ENCODE data around the gene BRD3.
"Not testable (repeated sequence)": the region's sequence is repeated elsewhere in the genome, so short reads cannot be mapped to it uniquely, and the experiment has no call there.

Gene BRD3

GRCh38 chr9:134067904-134068743 is at the start of gene BRD3:
Gene BRD3, minus strand, starts transcription at chr9:134068026. Its CDS starts 14,549 bp downstream, at chr9:134053477.
- peak; percentile 92 for DNase-seq

- DNase-seq: no peak
These were observed 44.7 kb upstream of the BRD3 start for GRCh38 chr9:134112561-134112960.

GRCh38 chr9:134111064-134111463 is 43.2 kb upstream of the BRD3 start:
- DNase-seq: no peak

DNA sequence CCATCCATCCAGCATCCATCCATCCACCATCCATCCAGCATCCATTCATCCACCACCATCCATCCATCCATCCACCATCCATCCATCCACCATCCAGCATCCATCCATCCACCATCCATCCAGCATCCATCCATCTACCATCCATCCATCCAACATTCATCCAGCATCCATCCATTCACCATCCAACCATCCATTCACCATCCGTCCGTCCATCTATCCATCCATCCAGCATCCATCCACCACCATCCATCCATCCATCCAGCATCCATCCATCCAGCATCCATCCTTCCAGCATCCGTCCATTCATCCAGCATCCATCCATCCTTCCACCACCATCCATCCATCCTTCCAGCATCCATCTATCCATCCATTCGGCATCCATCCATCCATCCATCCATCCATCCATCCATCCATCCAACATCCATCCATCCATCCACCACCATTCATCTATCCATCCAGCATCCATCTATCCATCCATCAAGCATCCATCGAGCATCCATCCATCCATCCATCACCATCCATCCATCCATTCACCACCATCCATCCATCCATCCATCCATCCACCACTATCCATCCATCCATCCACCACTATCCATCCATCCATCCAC is 35.7 kb upstream of the BRD3 start:
- no peak for DNase-seq

- DNase-seq: no peak
These were observed 33.9 kb upstream of the BRD3 start for GRCh38 chr9:134101623-134102149.

GRCh38 chr9:134101133-134101532 is 33.3 kb upstream of the BRD3 start:
- not testable (repeated sequence) for DNase-seq

DNA sequence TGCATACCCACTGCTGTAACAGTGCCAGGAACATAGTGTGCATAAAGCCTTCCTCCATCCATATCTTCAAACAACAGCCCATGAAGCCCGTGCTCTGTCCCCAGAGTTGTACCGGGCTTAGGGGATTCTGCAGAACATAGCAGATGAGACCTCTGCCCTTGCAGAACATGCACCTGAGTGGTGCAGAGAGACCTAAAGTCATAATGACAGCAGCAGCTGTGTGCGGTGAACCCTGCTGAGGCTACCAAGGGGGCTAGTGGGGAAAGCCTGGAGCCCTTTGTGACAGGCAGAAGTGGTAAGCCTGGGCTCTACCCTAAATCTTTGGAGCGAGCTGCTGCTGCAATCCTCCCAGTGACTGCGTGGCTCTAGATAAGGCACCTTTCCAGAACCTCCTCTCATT is 32.2 kb upstream of the BRD3 start:
- DNase-seq: no peak

GRCh38 chr9:134099123-134099761 is 31.4 kb upstream of the BRD3 start:
- DNase-seq: peak; percentile 5

GRCh38 chr9:134089972-134090371 is 22.1 kb upstream of the BRD3 start:
- no peak for DNase-seq

- DNase-seq: no peak
These were observed 20.4 kb upstream of the BRD3 start for GRCh38 chr9:134088063-134088725.

- DNase-seq: no peak
These were observed 17.8 kb upstream of the BRD3 start for GRCh38 chr9:134085674-134086073.

GRCh38 chr9:134083451-134083850 is 15.6 kb upstream of the BRD3 start:
- no peak for DNase-seq

DNA sequence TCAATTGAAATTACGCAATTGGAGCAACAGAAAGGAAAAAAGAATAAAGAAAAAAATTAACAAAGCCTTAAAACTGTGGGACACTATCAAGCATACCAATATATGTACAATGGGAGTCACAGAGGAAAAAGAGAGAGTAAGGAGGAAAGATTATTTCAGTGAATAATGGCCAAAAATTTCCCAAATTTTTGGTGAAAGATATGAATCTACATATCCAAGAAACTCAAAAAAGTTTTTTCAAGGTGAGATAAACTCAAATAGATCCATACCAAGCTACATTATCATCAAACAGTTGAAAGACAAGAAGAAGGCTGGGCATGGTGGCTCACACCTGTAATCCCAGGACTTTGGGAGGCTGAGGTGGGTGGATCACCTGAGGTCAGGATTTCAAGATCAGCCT is 8.8 kb upstream of the BRD3 start:
- no peak for DNase-seq

- not testable (repeated sequence) for DNase-seq
These were observed 7.9 kb upstream of the BRD3 start for GRCh38 chr9:134075689-134076088.

- no peak for DNase-seq
These were observed 5.7 kb upstream of the BRD3 start for GRCh38 chr9:134073500-134073899.

GRCh38 chr9:134072683-134073082 is 4.9 kb upstream of the BRD3 start:
- DNase-seq: not testable (repeated sequence)

DNA sequence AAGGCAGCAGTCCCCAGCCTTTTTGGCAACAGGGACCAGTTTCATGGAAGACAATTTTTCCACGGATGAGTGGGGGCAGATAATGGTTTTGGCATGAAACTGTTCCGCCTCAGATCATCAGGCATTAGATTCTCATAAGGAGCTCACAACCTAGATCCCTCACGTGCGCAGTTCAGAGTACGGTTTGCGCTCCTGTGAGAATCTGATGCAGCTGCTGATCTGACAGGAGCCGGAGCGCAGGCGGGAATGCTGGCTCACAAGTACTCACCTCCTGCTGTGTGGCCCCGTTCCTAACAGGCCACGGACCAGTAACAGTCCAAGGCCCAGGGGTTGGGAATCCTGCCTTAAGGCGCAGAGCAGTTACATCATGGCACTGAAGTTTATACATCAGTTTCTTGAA is 3.3 kb upstream of the BRD3 start:
- no peak for DNase-seq

DNA sequence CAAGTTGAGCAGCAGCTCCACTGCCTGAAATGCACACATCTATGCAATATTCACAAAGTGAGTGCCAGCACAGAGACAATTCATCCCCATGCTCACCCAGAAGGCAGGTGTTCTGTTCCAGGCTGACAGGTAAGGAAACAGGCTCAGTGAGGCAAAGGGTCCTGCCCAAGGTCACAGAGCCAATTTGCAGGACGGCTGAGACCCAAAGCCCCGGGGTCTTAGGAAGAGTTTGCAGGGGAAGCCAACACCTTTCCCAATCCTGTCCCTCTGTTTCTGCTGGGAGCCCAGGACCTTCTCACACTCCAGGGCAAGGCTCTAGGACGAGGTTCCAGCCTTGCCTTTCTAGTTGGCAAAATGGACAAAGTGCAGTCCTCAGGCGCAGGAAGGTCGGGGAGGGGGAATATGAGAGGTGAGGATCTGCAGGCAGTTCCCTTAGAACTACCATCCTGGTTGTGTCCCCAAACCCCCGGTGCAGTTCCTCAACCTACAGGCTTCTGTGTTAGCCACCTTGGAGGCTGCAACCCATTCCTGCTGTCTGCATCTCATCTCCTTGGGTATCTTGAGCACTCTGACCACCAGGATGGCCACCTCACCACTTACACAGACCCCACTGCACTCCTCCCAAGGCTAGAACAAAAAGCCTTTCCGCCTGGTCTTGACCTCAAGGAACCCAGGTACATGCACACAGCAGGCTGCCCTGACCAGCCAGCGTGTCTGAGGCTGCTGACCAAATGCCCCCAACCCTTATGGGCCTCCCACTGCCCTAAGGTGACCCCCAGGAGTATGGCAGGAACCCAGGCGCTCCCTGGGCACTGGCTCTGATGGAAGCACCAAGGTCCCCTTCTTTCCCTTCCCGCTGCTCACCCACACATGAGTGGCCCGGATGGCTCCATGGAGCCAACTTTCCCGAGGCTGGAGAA is 1.9 kb upstream of the BRD3 start:
- no peak for DNase-seq

GRCh38 chr9:134068744-134069479 is 1.1 kb upstream of the BRD3 start:
- no peak for DNase-seq

- DNase-seq: peak; percentile 31
These were observed 644 bp downstream of the BRD3 start for GRCh38 chr9:134066913-134067851.

Data from HCEC 1CT (cell line).